Ishikawa (cell line): ENCODE measurements around the gene ANKRD27.

Experiments used
- CEBPB ChIP-seq: IDR thresholded peaks from 2 replicates; pipeline ENCODE4 v1.6.1; 2012
- CREB1 ChIP-seq: IDR thresholded peaks from 2 replicates; pipeline ENCODE4 v1.6.1; 2012; ENCODE audit warnings: low read depth
- EGR1 ChIP-seq: IDR thresholded peaks from 2 replicates; pipeline ENCODE4 v1.6.1; 2012
- EP300 ChIP-seq: IDR thresholded peaks from 2 replicates; pipeline ENCODE4 v1.6.1; 2012; ENCODE audit warnings: borderline replicate concordance
- FOXM1 ChIP-seq: IDR thresholded peaks from 2 replicates; pipeline ENCODE4 v1.6.1; 2012; ENCODE audit warnings: low read depth, borderline replicate concordance
- MAX ChIP-seq: IDR thresholded peaks from 2 replicates; pipeline ENCODE4 v1.6.1; 2012
- NFIC ChIP-seq: IDR thresholded peaks from 2 replicates; pipeline ENCODE4 v1.6.1; 2012
- RAD21 ChIP-seq: IDR thresholded peaks from 2 replicates; pipeline ENCODE4 v1.6.1; 2012; ENCODE audit warnings: low read depth
- REST ChIP-seq: IDR thresholded peaks from 2 replicates; pipeline ENCODE4 v1.6.1; 2012; ENCODE audit warnings: low read depth, mild to moderate bottlenecking
- TAF1 ChIP-seq: IDR thresholded peaks from 2 replicates; pipeline ENCODE4 v1.6.1; 2012; ENCODE audit warnings: low read depth, mild to moderate bottlenecking
- TCF12 ChIP-seq: IDR thresholded peaks from 2 replicates; pipeline ENCODE4 v1.6.1; 2012; ENCODE audit warnings: low read depth
- TEAD4 ChIP-seq: IDR thresholded peaks from 2 replicates; pipeline ENCODE4 v1.6.1; 2012
- USF1 ChIP-seq: IDR thresholded peaks from 2 replicates; pipeline ENCODE4 v1.6.1; 2012
- YY1 ChIP-seq: IDR thresholded peaks from 2 replicates; pipeline ENCODE4 v1.6.1; 2012; ENCODE audit warnings: low read depth
- ZBTB7A ChIP-seq: IDR thresholded peaks from 2 replicates; pipeline ENCODE4 v1.6.1; 2012; ENCODE audit warnings: low read depth

The ANKRD27 gene

DNA sequence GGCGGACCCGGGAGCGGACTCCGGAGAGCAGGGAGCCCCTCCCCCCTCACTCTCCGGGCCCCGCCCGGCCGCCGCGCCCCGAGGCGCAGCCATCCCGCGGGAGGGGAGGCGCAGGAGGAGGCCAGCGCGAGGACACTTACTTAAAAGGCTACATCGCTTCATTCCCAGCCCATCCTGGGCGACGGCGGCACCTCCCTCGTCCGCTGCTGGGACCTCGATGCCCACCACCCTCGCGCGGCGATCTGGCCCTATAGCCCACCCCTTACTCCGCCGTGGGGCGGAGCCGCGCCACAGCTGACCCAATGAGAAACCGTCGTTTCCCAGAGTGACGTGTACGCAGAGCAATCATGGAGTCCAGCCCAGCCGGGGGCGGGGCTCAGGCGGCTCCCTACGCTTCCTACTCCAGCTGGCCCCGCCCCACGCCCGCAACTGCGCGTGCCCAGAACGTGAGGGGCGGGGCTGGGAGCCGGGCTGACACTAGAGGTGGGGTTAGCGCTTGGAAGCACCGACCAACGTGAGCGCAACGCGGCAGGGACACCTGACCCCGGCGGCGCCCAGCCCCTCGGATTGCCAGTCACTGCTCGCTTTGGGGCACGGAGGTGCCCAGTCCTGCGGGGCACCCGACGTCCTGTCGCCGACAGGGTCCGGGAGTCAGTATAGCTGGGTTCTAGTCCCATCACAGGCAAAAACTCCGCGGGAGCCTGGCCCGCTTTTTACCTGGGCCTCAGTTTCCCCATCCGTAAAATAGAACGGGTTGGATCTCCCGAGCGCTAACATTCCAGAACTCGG lies at the start of gene ANKRD27:
Gene ANKRD27, minus strand, starts transcription at position 250 of the 789 bp plus-strand sequence. CDS start 16,165 bp downstream, outside the sequence.
- TF ChIP-seq YY1 (no peak), ZBTB7A (no peak), CEBPB (no peak), TCF12 (no peak), NFIC (no peak), TAF1 (peak; percentile 52; the same call in 1 of the 2 replicates), FOXM1 (no peak), REST (no peak), EGR1 (no peak), CREB1 (peak; percentile 44), EP300 (peak; percentile 6; the same call in 1 of the 2 replicates), MAX (peak; percentile 78)

- TF ChIP-seq RAD21 = no peak
- no peak for TF ChIP-seq MAX
- TF ChIP-seq CEBPB = no peak
- no peak for TF ChIP-seq TAF1
- TF ChIP-seq EP300 = no peak
- no peak for TF ChIP-seq YY1
- TF ChIP-seq TCF12 = no peak
Measured at GRCh38 chr19:32720936-32721250, 45.9 kb upstream of the ANKRD27 start.

DNA sequence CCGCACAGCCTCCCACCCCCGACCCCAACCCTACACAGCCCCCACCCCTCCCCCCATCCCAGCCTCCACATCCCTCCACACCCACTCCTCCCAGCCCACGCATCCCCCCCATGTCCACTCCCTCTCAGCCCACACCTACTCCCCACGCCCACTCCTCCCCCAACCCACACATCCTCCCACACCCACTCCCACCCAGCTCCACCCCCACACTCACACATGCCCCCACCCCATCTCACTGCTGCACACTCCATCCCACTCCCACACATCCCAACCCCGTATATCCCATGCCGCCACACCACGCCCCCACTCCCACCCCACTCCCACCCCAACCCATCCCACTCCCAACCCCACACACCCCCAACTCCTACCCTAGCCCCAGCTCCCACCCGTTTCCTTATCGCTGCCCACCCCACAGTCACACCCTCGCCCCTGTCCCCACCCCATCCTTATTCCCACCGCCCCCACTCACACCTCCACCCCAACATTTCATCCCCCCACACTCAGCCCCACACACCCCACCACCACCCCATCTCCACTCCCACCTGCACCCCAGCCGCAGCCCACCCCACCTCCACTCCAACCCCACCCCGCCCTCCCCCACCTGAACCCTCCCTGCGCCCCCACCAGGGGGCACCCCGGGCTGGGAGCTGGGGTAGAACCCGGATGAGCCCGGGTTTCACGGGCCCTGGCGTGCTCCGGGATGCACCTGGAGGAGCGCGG lies 45.4 kb upstream of the ANKRD27 start:
- TF ChIP-seq CEBPB (no peak), YY1 (no peak), CREB1 (no peak), RAD21 (no peak), ZBTB7A (no peak), FOXM1 (no peak), EGR1 (no peak), EP300 (no peak), REST (no peak), NFIC (no peak), TEAD4 (no peak), USF1 (no peak), MAX (no peak), TAF1 (no peak), TCF12 (no peak)

GRCh38 chr19:32719611-32720059 lies 44.7 kb upstream of the ANKRD27 start, which contains the start of gene TDRD12:
TSS of gene TDRD12 (plus strand) at chr19:32719767. CDS start at chr19:32720073, 306 bp downstream.
- TF ChIP-seq REST (no peak), TEAD4 (no peak), RAD21 (no peak), ZBTB7A (no peak)
